SKM-1 treated with dmso at 0.1 percent for 144 hours (cell line): Measurements from ENCODE around the gene ITIH6.
"Not testable (repeated sequence)": the region's sequence is repeated elsewhere in the genome, so short reads cannot be mapped to it uniquely, and the experiment has no call there.

Source experiments
- DNase-seq: peaks from one replicate; lab custom pipeline; 2025; ENCODE audit not compliant: unreplicated experiment; lab: John Stamatoyannopoulos, UW

Gene ITIH6, protein sequence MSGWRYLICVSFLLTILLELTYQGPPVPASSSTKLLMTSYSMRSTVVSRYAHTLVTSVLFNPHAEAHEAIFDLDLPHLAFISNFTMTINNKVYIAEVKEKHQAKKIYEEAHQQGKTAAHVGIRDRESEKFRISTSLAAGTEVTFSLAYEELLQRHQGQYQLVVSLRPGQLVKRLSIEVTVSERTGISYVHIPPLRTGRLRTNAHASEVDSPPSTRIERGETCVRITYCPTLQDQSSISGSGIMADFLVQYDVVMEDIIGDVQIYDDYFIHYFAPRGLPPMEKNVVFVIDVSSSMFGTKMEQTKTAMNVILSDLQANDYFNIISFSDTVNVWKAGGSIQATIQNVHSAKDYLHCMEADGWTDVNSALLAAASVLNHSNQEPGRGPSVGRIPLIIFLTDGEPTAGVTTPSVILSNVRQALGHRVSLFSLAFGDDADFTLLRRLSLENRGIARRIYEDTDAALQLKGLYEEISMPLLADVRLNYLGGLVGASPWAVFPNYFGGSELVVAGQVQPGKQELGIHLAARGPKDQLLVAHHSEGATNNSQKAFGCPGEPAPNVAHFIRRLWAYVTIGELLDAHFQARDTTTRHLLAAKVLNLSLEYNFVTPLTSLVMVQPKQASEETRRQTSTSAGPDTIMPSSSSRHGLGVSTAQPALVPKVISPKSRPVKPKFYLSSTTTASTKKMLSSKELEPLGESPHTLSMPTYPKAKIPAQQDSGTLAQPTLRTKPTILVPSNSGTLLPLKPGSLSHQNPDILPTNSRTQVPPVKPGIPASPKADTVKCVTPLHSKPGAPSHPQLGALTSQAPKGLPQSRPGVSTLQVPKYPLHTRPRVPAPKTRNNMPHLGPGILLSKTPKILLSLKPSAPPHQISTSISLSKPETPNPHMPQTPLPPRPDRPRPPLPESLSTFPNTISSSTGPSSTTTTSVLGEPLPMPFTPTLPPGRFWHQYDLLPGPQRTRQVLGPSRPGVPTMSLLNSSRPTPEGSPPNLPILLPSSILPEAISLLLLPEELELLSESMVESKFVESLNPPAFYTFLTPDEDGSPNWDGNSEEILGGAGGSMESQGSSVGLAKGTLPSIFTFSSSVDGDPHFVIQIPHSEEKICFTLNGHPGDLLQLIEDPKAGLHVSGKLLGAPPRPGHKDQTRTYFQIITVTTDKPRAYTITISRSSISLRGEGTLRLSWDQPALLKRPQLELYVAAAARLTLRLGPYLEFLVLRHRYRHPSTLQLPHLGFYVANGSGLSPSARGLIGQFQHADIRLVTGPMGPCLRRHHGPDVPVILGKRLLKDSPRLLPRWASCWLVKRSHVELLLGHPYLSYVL

DNA sequence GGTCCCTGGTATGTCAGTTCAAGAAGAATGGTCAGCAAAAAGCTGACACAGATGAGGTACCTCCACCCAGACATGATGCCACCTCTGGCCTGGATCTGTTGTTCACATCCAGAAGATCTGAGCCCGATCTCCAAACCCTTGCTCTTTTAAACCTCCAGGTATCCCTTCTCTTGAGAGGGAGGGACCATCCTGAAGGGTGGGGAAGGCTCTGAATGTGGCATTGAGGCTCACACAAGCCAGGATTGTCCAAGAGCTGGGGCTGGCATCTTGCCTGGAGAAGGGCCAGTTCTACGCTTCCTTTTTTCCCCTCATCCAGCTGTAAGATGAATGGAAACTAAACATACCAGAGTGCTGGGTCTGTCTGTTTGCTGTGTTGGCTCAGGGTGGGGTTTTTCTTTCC, at the start of gene ITIH6:
Gene ITIH6 (minus strand): TSS at position 119 of the 400 bp plus-strand sequence. CDS start 45 bp downstream, at position 74.
- DNase-seq, result no peak

DNA sequence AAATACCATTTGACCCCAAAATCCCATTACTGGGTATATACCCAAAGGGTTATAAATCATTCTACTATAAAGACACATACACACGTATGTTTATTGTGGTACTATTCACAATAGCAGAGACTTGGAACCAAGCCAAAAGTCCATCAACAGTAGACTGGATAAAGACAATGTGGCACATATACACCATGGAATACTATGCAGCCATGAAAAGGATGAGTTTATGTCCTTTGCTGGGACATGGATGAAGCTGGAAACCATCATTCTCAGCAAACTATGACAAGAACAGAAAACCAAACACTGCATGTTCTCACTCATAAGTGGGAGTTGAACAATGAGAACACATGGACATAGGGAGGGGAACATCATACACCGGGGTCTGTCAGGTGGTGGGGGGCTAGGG, 49.6 kb upstream of the ITIH6 start:
- not testable (repeated sequence) for DNase-seq

DNA sequence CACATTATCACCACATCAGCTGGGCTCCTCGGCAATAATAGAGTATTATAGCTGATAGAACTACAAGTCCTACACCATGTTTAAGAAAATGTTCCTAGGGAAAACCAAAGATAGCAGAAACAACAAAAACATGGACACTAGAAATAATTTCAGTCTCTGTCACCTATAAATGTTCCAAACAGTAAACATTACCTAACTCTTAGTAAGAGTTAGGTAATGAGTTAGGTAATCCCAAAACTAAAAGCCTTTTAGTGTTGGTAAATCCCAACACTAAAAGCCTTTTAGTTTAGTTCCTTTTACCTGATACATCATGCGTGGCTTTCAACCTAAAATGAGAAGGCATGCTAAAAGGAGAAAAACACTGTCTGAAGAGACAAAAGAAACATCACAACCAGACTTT, 45.0 kb upstream of the ITIH6 start:
- DNase-seq, result no peak

DNA sequence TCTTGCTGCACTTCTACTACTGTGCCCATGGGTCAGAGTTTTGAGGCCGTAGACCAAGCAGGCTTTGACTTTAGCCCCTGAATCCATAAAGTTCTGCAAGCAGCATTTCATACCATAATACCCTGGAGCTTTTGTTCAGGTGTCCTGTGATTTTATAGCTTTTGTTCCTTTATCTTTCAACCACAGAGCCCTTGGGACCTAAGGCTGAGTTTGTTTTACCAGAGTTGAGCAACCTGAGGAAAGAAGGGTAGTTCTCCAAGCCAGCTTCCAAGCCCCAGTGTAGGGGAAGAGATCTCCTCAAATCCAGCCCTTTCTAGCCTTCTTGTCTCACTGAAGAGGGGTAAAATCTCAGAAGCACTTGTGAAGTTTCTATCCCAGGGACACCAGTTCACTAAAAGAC, 44.6 kb upstream of the ITIH6 start:
- no peak for DNase-seq

DNA sequence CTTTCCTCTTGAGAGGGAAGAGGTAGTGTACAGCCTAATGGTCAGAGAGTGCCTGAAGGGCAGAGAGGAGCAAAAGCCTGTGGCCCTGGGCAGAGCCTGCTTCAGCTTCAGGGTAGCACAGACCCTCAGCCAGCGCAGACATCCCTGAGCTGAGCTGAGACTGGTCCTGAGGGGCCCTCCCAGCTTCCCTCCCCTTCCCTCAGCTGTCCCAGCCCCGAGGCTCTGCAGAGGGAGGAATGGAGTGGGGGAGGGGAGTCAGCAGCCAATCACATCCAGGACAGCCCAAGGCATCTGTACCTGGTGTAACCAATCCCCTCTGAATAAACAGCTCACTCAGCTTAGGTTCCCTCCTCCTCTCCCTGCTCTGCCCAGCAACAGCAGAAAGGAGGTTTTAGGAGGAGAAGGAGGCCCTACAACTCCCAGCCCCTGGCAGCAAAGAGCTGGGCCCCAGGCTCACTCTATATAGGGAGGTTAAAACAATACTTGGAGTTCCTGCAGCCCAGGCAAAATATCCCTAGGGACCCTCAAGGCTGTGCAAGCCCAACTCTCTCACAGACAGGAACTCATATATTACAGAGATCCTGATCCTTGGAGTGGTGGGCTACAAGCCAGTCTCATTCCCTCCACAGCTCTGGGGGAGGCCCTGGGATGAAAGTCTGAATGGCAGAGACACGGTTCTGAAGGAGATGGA, 43.3 kb upstream of the ITIH6 start:
- not testable (repeated sequence) for DNase-seq

DNA sequence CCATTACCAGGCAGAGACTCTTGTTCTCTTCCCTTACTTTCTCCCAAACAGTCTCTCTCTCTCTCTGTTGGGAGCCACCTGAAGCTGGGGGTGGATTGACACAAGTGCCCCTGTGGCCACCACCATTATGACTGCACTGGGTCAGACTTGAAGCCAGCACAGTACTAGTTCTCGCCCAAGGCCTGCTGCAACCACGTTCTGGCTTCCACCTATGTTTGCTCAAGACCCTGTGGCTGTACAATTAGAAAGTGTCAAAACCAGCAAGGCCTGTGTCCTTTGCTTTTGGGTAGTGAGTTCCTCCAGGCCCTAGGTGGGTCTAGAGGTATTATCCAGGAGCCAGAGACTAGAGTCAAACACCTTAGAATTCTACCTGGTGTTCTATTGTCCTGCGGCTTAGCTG, 40.5 kb upstream of the ITIH6 start:
- DNase-seq, result no peak

DNA sequence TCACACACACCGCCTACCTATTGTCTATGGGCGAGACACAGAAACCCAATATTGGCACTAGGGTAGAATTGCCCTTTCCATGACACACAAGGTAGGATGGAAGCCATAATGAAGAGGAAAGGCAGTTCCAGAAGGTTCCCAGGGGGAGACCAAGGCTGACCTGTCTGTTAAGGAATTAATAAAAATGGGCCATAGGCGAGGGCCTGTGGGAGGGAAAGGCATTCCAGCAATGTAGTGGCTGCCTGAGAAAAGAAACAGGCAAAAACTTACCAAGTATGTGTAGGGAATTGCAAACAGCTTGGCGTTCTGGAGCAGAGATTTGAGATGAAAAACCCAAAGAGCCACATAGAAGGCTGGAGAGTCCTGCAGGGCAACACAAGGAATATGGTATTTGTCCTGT, 28.5 kb upstream of the ITIH6 start:
- DNase-seq, result no peak

DNA sequence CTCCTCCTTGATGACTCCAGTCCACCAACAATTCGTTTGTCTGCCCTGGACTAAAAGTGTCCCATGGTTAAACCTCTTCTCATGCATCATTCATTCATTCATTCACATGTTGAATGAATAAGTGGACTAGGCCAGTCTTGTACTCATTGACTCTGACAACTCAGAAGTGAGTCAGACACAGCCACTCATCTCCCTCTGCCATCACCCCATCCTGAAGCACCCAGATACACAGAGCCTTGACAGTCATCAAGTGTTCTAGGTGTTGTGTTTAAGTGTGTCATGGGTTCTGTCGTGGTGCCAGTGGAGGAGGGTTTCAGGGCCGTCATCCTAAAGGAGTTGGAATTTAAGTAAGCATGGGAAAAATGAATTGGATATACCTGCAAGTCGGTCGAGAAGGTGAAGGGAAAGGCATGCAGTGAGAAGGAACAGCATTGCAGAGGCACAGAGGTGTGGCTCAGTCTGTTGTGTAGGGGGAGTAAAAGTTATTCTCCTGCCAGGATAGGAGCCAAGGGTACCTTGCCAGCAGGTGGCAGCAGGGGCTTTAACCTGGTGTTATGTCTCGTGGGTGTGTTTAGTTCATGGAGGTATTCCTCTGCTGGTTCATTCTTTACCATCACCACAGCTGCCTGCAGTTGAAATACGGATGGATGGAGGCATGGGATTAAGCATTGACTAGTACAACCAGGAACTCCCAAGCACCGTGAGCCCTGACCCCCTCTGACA, 27.8 kb upstream of the ITIH6 start:
- no peak for DNase-seq

DNA sequence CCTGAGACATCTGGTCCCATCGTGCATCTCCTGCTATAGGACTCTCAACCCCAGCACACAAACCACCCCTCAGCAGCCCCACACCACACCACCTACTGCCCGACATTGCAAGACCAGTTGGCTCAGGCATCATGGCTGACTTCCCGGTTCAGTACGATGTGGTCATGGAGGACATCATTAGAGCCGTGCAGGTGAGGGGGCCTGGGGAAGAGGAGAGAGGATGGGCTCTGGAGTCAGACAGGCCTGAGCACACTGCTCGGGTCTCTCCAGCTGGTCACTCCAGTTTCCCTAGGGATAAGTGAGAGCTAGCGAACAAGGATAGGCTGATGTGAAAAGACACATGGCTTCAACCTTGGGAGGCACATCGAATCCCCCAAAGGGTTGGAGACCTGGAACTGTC, 26.7 kb upstream of the ITIH6 start:
- DNase-seq, result no peak

DNA sequence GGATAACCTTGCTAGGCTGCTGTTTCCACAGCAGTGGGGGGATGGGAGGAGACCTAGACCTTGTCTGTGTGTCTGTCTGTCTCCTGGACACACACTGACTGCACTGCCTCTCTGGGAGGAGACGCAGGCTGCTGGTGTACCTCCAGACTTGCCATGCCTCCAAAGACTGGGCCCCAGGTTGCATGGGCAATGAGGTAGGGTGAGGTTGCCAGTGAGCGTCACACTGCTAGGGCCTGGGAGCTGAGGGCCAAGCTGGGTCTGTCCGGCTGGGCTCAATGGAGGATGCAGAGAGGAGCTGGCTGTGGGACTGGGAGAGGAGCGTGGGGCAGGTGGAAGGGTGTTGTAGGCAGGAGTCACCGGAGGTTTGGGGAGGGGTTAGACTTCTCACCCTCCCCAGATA, 26.1 kb upstream of the ITIH6 start:
- DNase-seq, result no peak

DNA sequence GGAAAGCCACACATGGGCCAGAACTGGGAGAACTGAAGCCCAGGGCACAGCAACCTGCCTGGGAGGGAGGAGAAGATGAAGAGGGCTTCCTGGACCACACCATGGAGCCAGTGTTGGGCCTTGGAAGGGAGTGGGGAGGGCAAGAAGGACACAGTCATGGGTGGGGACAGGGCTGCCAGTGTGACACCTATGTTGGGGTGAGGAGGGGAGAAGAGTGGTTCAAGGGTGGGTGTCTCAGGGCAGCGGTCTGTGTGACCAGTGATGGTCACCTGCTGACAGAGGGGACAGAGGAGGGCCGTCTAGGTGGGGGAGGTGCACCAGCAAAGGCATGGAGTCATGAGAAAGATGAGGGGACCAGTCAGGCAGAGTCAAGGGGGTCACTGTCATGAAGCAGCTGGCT, 23.3 kb upstream of the ITIH6 start:
- DNase-seq, result no peak

DNA sequence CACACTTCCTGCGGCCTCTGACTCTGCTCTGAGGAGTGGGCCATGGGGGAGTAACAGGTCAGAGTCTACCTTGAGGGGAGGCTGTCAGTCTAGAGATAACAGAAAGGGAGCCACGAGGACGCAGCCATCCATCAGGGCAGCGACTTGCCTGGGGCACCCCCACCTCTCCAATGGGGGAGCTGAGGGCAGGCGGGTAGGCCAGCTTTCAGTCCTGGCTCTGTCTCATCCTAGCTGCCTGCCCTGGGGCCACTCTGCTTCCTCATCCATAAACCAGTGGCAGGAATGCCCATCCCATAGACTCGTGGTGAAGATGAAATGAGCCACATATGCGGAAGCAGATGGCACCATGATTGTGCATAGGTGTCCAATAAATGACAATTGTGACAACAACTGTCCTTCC, 22.7 kb upstream of the ITIH6 start:
- no peak for DNase-seq

DNA sequence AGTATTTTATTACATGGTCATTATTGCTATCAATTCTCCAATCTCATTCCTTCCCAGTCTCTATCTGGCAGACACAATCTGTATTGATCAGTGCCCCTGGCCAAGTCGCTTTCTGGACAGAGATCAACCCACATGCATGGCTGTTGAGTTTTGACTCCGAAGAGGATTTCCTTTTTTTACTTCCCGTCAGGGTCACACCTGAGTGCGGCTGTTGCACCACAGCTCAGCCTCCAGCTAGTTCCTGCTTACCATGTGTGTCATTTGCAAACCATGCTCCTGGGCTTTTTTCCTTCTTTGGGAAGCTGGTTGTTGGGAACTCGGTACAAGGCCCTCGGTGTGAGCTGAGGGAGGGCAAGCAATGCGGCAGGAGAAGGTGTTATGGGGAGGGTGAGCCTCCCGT, 21.1 kb upstream of the ITIH6 start:
- DNase-seq, result no peak

DNA sequence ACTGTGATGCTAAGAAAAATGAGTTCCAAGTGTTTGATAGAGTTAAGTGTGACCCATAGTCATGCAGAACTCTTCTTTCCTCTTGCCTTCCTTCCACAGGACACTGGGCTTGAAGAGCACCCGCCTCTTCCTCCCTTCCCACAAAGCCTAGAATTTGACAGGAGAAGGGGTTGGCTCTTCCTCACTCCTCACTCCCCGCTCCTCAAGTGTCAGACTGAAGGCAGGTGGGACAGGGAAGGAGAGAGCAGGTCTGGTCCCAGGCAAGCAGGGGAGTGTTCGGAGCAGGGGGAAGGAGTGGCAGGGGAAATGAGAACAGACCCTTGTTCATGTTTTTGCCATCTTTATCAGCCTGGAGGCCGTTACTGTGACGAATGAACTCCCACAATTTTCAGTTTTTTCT, 20.2 kb upstream of the ITIH6 start:
- no peak for DNase-seq

DNA sequence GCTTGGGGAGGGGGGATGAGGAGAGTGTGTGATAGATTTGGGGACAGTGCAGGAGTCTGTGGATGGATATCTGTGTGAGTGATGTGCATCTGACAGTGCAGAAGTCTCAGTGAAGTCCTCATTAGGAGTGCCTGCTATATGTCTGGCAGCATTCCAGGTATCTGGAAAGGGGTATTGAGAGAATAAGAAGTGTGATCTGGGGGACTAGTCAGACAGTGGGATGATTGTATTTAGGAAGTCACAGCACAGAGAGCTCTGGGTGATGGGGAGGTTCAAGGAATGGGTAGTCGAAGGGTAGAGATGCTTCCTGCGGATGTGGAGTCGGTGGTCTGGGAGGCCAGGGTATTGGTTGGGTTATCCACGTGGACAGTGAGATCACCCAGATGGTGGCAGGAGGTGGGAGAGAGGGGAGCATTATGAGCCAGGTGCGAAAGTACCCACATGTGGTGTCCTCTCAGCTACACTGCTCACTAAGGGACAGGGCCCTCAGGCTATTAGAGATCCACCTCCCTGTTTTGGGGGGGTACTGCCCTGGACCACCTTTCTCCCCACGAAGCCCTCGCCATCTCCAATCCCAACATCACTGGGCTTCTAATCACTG, 19.3 kb upstream of the ITIH6 start:
- no peak for DNase-seq

DNA sequence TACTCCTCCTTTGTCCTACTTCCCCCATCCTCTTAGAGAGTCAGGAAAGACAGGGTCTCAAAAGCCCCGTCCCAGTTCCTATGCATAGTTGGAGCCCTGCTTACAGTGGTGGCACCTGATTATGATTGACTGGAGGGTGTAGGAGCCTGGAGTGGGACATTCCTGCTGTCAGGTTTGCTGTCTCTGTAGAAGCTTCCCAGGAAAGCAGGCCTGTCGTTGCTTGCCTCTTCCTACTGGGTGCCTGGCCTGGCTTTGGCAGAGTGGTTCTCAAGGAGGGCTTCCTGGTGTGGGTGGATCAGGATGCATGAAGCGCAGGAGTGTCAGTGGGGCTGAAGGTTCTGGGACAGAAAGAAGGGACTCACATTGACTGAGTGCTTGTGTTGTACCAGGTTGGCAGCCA, 14.3 kb upstream of the ITIH6 start:
- DNase-seq, result no peak

DNA sequence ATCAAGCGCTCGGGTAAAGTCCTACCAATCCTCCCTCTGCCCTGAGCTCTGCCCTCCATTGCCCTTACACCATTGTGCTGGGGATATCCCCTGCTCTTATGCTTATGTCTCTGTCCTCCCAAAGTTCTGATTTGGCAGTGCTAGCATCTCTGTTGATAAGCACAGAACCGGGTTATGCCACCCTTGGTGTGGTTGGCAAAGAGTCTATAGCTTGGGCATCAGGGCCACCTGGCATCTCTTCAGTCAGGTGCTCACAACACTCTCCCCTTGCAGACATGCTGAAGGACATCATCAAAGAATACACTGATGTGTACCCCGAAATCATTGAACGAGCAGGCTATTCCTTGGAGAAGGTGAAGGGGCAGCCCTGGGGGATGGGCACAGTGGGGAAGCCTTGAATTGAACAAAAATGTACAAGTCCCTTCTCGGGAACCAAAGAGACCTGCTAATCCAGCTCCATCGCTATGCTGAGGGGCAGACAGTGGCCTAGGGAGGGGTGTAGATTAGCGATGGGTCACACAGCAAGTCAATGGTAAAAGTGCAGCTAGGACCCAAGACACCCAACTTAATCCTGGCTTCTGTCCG, 13.3 kb upstream of the ITIH6 start:
- DNase-seq, result no peak

DNA sequence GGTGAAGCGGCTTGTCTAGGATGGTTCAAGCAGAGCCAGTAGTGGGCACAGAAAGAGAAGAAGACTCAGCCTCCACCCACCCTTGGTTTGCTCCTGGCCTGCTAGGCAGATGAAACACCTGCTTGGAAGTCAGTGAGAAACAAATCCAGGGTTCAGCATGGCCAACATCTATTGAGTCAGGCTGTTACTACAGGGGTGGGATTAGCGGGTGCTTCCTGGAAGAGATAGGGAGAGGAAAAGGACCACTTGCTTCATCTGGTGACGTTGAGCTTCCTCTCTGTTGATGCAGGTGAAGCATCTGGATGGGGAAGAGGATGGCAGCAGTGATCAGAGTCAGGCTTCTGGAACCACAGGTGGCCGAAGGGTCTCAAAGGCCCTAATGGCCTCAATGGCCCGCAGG, 12.5 kb upstream of the ITIH6 start:
- no peak for DNase-seq
